Measurements from ENCODE around the gene TSHZ2.

GRCh38 chr20:53136473-53136872 lies 164.3 kb downstream of the TSHZ2 start:
- no peak for TF ChIP-seq GATA3 (IDR thresholded peaks at IDR 0.05; ENCODE audit: low read depth, low read length)
- TF ChIP-seq GATA2 (IDR thresholded peaks at IDR 0.05; ENCODE audit: low read depth, low read length), result no peak
